C4-2B (cell line): ENCODE data around the gene CDCA5.

Experiments
- ZFX ChIP-seq: fragments of 450-650 bp; IDR thresholded peaks from 2 replicates; pipeline ENCODE4 v1.6.1; 2017
- TF ChIP-seq, protein P1 (sequence below): fragments of 450-650 bp; conservative IDR thresholded peaks from 2 replicates; pipeline ENCODE4 v1.5.1; 2017; ENCODE audit warnings: mild to moderate bottlenecking

DNA sequence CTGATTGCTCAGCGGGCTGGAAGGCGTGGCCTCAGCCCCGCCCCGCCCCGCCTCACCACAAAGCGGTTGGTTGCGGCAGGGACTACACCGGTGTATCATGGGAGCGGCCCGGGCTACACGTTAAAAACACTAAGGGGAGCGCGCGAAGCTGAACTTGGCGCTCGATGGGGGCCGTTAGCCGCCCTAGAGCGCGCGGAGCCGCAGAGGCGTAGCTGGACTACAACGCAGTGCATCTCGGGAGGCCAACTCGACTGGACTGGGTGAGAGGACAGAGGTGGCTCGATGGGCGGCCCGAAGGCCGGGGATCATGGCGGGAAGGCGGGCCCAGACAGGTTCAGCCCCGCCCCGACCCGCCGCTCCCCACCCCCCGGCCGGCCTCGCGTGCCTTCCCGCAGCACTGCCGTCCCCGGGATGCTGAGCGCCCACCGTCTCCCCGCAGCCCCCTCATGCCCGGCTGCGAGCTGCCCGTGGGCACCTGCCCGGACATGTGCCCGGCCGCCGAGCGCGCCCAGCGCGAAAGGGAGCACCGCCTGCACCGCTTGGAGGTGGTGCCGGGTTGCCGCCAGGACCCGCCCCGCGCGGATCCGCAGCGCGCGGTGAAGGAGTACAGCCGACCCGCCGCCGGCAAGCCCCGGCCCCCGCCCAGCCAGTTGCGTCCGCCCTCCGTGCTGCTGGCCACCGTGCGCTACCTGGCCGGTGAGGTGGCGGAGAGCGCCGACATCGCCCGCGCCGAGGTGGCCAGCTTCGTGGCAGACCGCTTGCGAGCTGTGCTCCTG is 42.8 kb downstream of the CDCA5 start, which contains the start of gene SAC3D1:
- TF ChIP-seq, protein P1, sequence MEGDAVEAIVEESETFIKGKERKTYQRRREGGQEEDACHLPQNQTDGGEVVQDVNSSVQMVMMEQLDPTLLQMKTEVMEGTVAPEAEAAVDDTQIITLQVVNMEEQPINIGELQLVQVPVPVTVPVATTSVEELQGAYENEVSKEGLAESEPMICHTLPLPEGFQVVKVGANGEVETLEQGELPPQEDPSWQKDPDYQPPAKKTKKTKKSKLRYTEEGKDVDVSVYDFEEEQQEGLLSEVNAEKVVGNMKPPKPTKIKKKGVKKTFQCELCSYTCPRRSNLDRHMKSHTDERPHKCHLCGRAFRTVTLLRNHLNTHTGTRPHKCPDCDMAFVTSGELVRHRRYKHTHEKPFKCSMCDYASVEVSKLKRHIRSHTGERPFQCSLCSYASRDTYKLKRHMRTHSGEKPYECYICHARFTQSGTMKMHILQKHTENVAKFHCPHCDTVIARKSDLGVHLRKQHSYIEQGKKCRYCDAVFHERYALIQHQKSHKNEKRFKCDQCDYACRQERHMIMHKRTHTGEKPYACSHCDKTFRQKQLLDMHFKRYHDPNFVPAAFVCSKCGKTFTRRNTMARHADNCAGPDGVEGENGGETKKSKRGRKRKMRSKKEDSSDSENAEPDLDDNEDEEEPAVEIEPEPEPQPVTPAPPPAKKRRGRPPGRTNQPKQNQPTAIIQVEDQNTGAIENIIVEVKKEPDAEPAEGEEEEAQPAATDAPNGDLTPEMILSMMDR: no peak
- TF ChIP-seq ZFX: no peak
